Neuronal stem cell (in vitro differentiated cells): ENCODE measurements around the gene C13orf46.
A peak's percentile ranks its signal among the peaks of the same experiment; 100 is the strongest.
"Not testable (repeated sequence)": the region's sequence is repeated elsewhere in the genome, so short reads cannot be mapped to it uniquely, and the experiment has no call there.

Source experiments
- DNase-seq: peaks from one replicate; pipeline ENCODE4 v3.0.0-alpha.2; 2013; ENCODE audit warnings: low spot score
- H2AFZ ChIP-seq: one replicate; pipeline ENCODE4 v1.6.1; 2013; ENCODE audit warnings: mild to moderate bottlenecking, low read length, inconsistent platforms
- H2AK5ac ChIP-seq: 2 replicates; pipeline ENCODE4 v1.6.1; 2013; ENCODE audit warnings: low read depth, mild to moderate bottlenecking, inconsistent platforms, low read length, moderate library complexity, mixed read lengths
- H2BK120ac ChIP-seq: 2 replicates; pipeline ENCODE4 v1.6.1; 2013; ENCODE audit warnings: low read depth, mild to moderate bottlenecking, inconsistent platforms, low read length, moderate library complexity, mixed read lengths
- H2BK12ac ChIP-seq: one replicate; pipeline ENCODE4 v1.6.1; 2013; ENCODE audit warnings: low read length, inconsistent platforms
- H2BK15ac ChIP-seq: 2 replicates; pipeline ENCODE4 v1.6.1; 2013; ENCODE audit warnings: mild to moderate bottlenecking, low read length, inconsistent platforms, mixed read lengths
- H2BK5ac ChIP-seq: one replicate; pipeline ENCODE4 v1.6.1; 2013; ENCODE audit warnings: inconsistent platforms, mild to moderate bottlenecking, low read length, moderate library complexity
- H3K14ac ChIP-seq: one replicate; pipeline ENCODE4 v1.6.1; 2013; ENCODE audit warnings: low read length, inconsistent platforms
- H3K18ac ChIP-seq: 2 replicates; pipeline ENCODE4 v1.6.1; 2013; ENCODE audit warnings: low read length, inconsistent platforms
- H3K23ac ChIP-seq: 2 replicates; pipeline ENCODE4 v1.6.1; 2013; ENCODE audit warnings: low read depth, mild to moderate bottlenecking, mixed read lengths, low read length, inconsistent platforms; ENCODE audit not compliant: poor library complexity
- H3K27ac ChIP-seq: replicated peaks from 3 replicates; pipeline ENCODE4 v1.5.1; 2013; ENCODE audit warnings: low read length, inconsistent platforms
- H3K27me3 ChIP-seq, 3 experiments: 2 replicates each; pipeline ENCODE4 v1.6.1; 2013; ENCODE audit warnings: low read length in 3 of 3, mild to moderate bottlenecking in 2 of 3, inconsistent platforms in 1 of 3, low read depth in 1 of 3, mixed read lengths in 1 of 3, moderate library complexity in 1 of 3; ENCODE audit not compliant: control insufficient read depth in 3 of 3, insufficient read depth in 3 of 3
- H3K36me3 ChIP-seq, 2 donors: replicated peaks in 1 of 2; 2 replicates each; pipeline ENCODE4 v1.6.1; 2013; ENCODE audit warnings: low read length in 2 of 2; ENCODE audit not compliant: control insufficient read depth in 2 of 2, insufficient read depth in 2 of 2
- H3K4ac ChIP-seq: 2 replicates; pipeline ENCODE4 v1.6.1; 2013; ENCODE audit warnings: inconsistent platforms, mild to moderate bottlenecking, low read length, moderate library complexity
- H3K4me1 ChIP-seq, 2 donors: 1 replicate in 1 of 2; 2 replicates in 1 of 2; pipeline ENCODE4 v1.6.1; 2013; ENCODE audit warnings: low read length in 2 of 2, low read depth in 1 of 2; ENCODE audit not compliant: control insufficient read depth in 2 of 2, insufficient read depth in 1 of 2
- H3K4me2 ChIP-seq: one replicate; pipeline ENCODE4 v1.6.1; 2013; ENCODE audit warnings: mild to moderate bottlenecking, low read length, inconsistent platforms; ENCODE audit not compliant: insufficient read depth, poor library complexity, severe bottlenecking
- H3K4me3 ChIP-seq, 2 donors: 2 replicates each; pipeline ENCODE4 v1.5.1; 2013; ENCODE audit warnings: low read length in 2 of 2, mild to moderate bottlenecking in 2 of 2, inconsistent platforms in 1 of 2, moderate library complexity in 1 of 2
- H3K79me1 ChIP-seq: one replicate; pipeline ENCODE4 v1.6.1; 2013; ENCODE audit warnings: low read depth, mild to moderate bottlenecking, inconsistent platforms, low read length, moderate library complexity
- H3K9ac ChIP-seq: one replicate; pipeline ENCODE4 v1.6.1; 2013; ENCODE audit warnings: mild to moderate bottlenecking, low read depth, low read length, inconsistent platforms; ENCODE audit not compliant: poor library complexity
- H3K9me3 ChIP-seq, 2 donors: replicated peaks in 1 of 2; 2 replicates each; pipeline versions ENCODE3 to v1.6.1; 2013; ENCODE audit warnings: low read length in 2 of 2, mild to moderate bottlenecking in 2 of 2, inconsistent platforms in 1 of 2, low read depth in 1 of 2, mixed read lengths in 1 of 2, moderate library complexity in 1 of 2; ENCODE audit not compliant: control insufficient read depth in 2 of 2, insufficient read depth in 1 of 2
- H4K8ac ChIP-seq: one replicate; pipeline ENCODE4 v1.6.1; 2013; ENCODE audit warnings: low read depth, mild to moderate bottlenecking, inconsistent platforms, low read length, moderate library complexity
- H4K91ac ChIP-seq: one replicate; pipeline ENCODE4 v1.6.1; 2013; ENCODE audit warnings: low read length, low read depth, mild to moderate bottlenecking, inconsistent platforms; ENCODE audit not compliant: poor library complexity
- WGBS, 2 donors: extraction: QIAGEN DNeasy Blood & Tissue Kit; methylation state at CpG; one replicate each; pipeline ENCODE4 v1.1.7; 2013; ENCODE audit warnings: missing lambda C conversion rate in 2 of 2, mixed read lengths in 1 of 2; ENCODE audit not compliant: insufficient read length in 2 of 2, insufficient replicate concordance in 1 of 2; ENCODE audit errors: extremely low coverage in 2 of 2; 5-methylcytosine and 5-hydroxymethylcytosine counted together

Gene C13orf46

GRCh38 chr13:113990321-113990837, 16.5 kb upstream of the C13orf46 start:
- no peak overlapping the region for H2BK12ac ChIP-seq
- WGBS, 2 donors: no CpG with 5 or more reads among the region's 9 CpGs
- no peak overlapping the region for H2AFZ ChIP-seq
- peaks cover 0 to 9% of the 10 kb centered on the region in 2 donors for H3K9me3 ChIP-seq
- no peak overlapping the region for H3K27ac ChIP-seq
- peak overlapping the region; percentile 26 for H3K4ac ChIP-seq
- no peak overlapping the region for H2BK120ac ChIP-seq
- peak overlapping the region; percentile 91 for H3K23ac ChIP-seq
- peak overlapping the region; percentile 39 for H3K14ac ChIP-seq
- H3K36me3 ChIP-seq: peaks cover 16 to 49% of the 10 kb centered on the region in 2 donors
- H3K4me2 ChIP-seq: no peak overlapping the region
- peak overlapping the region; percentile 29 for H4K8ac ChIP-seq
- H3K4me1 ChIP-seq: peaks cover 0 to 1% of the 10 kb centered on the region in 2 donors
- peaks cover 2% of the 10 kb centered on the region for H3K79me1 ChIP-seq
- peak overlapping the region; percentile 45 for H2BK5ac ChIP-seq
- no peak overlapping the region for H4K91ac ChIP-seq
- peak overlapping the region; percentile 39 for H2AK5ac ChIP-seq
- H3K27me3 ChIP-seq: peaks cover 0 to 2% (median 0%) of the 10 kb centered on the region in 3 experiments
- DNase-seq: no peak
- peak overlapping the region; percentile 71 for H3K18ac ChIP-seq
- peak overlapping the region in 1 of 2 donors; percentile 40 for H3K4me3 ChIP-seq
- H2BK15ac ChIP-seq: no peak overlapping the region
- H3K9ac ChIP-seq: peak overlapping the region; percentile 50

GRCh38 chr13:113989585-113990300, 15.9 kb upstream of the C13orf46 start:
- peaks cover 0 to 1% of the 10 kb centered on the region in 2 donors for H3K4me1 ChIP-seq
- no peak for DNase-seq
- peak overlapping the region; percentile 45 for H3K23ac ChIP-seq
- H4K8ac ChIP-seq: no peak overlapping the region
- no peak overlapping the region for H3K14ac ChIP-seq
- no peak overlapping the region for H2BK120ac ChIP-seq
- peaks cover 16 to 43% of the 10 kb centered on the region in 2 donors for H3K36me3 ChIP-seq
- 100% methylated on average over 2 of the region's 8 CpGs; no CpG with 5 or more reads in 1 of the 2 donors for WGBS, 2 donors
- no peak overlapping the region for H3K4me2 ChIP-seq
- no peak overlapping the region for H3K4ac ChIP-seq
- no peak overlapping the region for H3K18ac ChIP-seq
- H2BK12ac ChIP-seq: no peak overlapping the region
- H3K27me3 ChIP-seq: peaks cover 0 to 2% (median 0%) of the 10 kb centered on the region in 3 experiments
- peaks cover 2% of the 10 kb centered on the region for H3K79me1 ChIP-seq
- peak overlapping the region in 1 of 2 donors; percentile 44 for H3K4me3 ChIP-seq
- peaks cover 0 to 9% of the 10 kb centered on the region in 2 donors for H3K9me3 ChIP-seq
- H3K27ac ChIP-seq: no peak overlapping the region
- no peak overlapping the region for H4K91ac ChIP-seq
- H3K9ac ChIP-seq: no peak overlapping the region
- H2AFZ ChIP-seq: no peak overlapping the region
- H2BK15ac ChIP-seq: no peak overlapping the region
- peak overlapping the region; percentile 45 for H2BK5ac ChIP-seq
- H2AK5ac ChIP-seq: peak overlapping the region; percentile 39

- not testable (repeated sequence) for H3K27ac ChIP-seq, H2BK120ac ChIP-seq, H3K4me2 ChIP-seq, H2BK15ac ChIP-seq, H2AFZ ChIP-seq, DNase-seq, H3K9me3 ChIP-seq, H3K4ac ChIP-seq, H3K18ac ChIP-seq, H2AK5ac ChIP-seq, H3K79me1 ChIP-seq, H2BK12ac ChIP-seq, H3K23ac ChIP-seq, H4K91ac ChIP-seq, H3K4me1 ChIP-seq, H3K27me3 ChIP-seq, H3K9ac ChIP-seq, H2BK5ac ChIP-seq
- Histone ChIP-seq H3K36me3 (peaks cover 16 to 37% of the 10 kb centered on the region in 2 donors), H3K4me3 (peak overlapping the region in 1 of 2 donors; percentile 67), H4K8ac (peak overlapping the region; percentile 48), H3K14ac (peak overlapping the region; percentile 63)
- no CpG with 5 or more reads among the region's 6 CpGs for whole genome bisulfite sequencing, 2 donors
Observed at GRCh38 chr13:113988859-113989258, 15.0 kb upstream of the C13orf46 start.

GRCh38 chr13:113982296-113982661, 8.4 kb upstream of the C13orf46 start:
- Histone ChIP-seq H4K91ac (no peak overlapping the region), H3K23ac (no peak overlapping the region), H3K14ac (no peak overlapping the region), H3K4ac (no peak overlapping the region), H2AFZ (no peak overlapping the region), H3K27ac (no peak overlapping the region), H4K8ac (no peak overlapping the region), H3K4me1 (peaks cover 2 to 3% of the 10 kb centered on the region in 2 donors), H3K36me3 (peaks cover 12 to 52% of the 10 kb centered on the region in 2 donors), H2BK120ac (no peak overlapping the region), H3K27me3 (no peaks in the 10 kb centered on the region), H3K4me2 (no peak overlapping the region), H3K4me3 (no peak overlapping the region), H2BK12ac (no peak overlapping the region), H2AK5ac (peak overlapping the region; percentile 3), H2BK15ac (no peak overlapping the region), H3K9ac (no peak overlapping the region), H3K9me3 (peaks cover 0 to 6% of the 10 kb centered on the region in 2 donors), H3K18ac (peak overlapping the region; percentile 19), H3K79me1 (no peaks in the 10 kb centered on the region), H2BK5ac (no peak overlapping the region)
- WGBS, 2 donors: no CpG with 5 or more reads among the region's 15 CpGs
- no peak for DNase-seq
